Activated CD8-positive, alpha-beta T cell treated with anti-CD3 and anti-CD28 coated beads, Interleukin-2, amount 10 ng/mL, durations not matched to agents 7 days and 5 days (primary cell): Measurements from ENCODE around the gene LRRC28. TPM values are rescaled to one million over a fixed set of nuclear protein-coding genes. Genes with fewer than 3 reads are reported as not detected.

Source experiments
- ATAC-seq: fragments of 150-1000 bp; cut with Tn5 transposase; one replicate; pipeline ENCODE4 v1.10.0; 2021; ENCODE audit warnings: moderate library complexity
- CTCF ChIA-PET: fragments of 350-600 bp; sonication (Branson Sonifier 250); formaldehyde crosslinking; loops from one replicate; lab custom pipeline; 2021; ENCODE audit warnings: antibody characterized with exemption; lab: Charles Lee
- POLR2A ChIA-PET: fragments of 350-600 bp; sonication (Branson Sonifier 250); formaldehyde crosslinking; loops from one replicate; lab custom pipeline; 2021; ENCODE audit warnings: antibody characterized with exemption; lab: Charles Lee
- DNase-seq: peaks from one replicate; pipeline ENCODE4 v3.0.0-alpha.2; 2020
- H3K27ac Mint-ChIP-seq: one replicate; pipeline ENCODE4 v1.8.0; 2021; ENCODE audit warnings: mild to moderate bottlenecking, mixed read lengths
- H3K27me3 Mint-ChIP-seq: one replicate; pipeline ENCODE4 v1.8.0; 2021; ENCODE audit warnings: low read depth, mixed read lengths
- H3K36me3 Mint-ChIP-seq: one replicate; pipeline ENCODE4 v1.8.0; 2021; ENCODE audit warnings: low read depth, mixed read lengths
- H3K4me1 Mint-ChIP-seq: one replicate; pipeline ENCODE4 v1.8.0; 2021; ENCODE audit warnings: low read depth, mixed read lengths
- H3K4me3 Mint-ChIP-seq: one replicate; pipeline ENCODE4 v1.8.0; 2021; ENCODE audit warnings: mild to moderate bottlenecking, mixed read lengths
- H3K9me3 Mint-ChIP-seq: one replicate; pipeline ENCODE4 v1.8.0; 2022; ENCODE audit warnings: mixed read lengths; ENCODE audit not compliant: insufficient read depth
- total RNA-seq, 2 experiments: library from RNA; stranded (reverse); gene quantifications; one replicate each; pipeline ENCODE4 v1.2.3, GENCODE V29; 2021

LRRC28 gene
- total RNA-seq, 2 experiments from 2014 or later, result 18.3 to 19.3 TPM

GRCh38 chr15:99250001-99250400 lies 1.3 kb upstream of the LRRC28 start:
- CTCF ChIA-PET, result no interaction called here
- peaks cover 5% of the 10 kb centered on the region for H3K27me3 Mint-ChIP-seq
- no peak overlapping the region for H3K27ac Mint-ChIP-seq
- peaks cover 6% of the 10 kb centered on the region for H3K36me3 Mint-ChIP-seq
- H3K4me3 Mint-ChIP-seq, result no peak overlapping the region
- DNase-seq (no peak), ATAC-seq (no peak)
- POLR2A ChIA-PET, result no interaction called here
- peaks cover 24% of the 10 kb centered on the region for H3K4me1 Mint-ChIP-seq
- H3K9me3 Mint-ChIP-seq, result no peaks in the 10 kb centered on the region

DNA sequence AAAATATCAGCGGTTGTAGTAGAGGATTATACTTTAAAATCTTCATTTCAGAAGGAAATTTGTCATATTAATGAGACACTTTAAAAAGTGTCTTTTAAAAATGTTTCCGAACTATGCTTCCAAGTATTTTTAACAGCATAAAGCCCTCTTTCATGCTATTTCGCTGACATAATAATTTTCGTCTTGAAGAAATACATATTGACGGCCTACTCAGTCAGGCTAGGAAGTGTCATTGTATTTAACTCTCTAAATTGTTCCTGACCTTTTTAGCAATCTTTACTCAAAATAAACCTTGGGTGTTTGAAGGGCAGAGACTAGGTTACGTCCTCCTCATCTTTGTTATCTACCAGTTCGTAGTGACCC lies 806 bp upstream of the LRRC28 start:
- ChIA-PET POLR2A (interaction anchor here (0.8 to 1.3 kb wide), 3 partner anchors 10 to 317 kb away, joined by 3 to 4 read pairs (median 3); no protein-coding TSS in a partner anchor), CTCF (interaction anchor here (1.0 to 1.9 kb wide), 2 partner anchors 145 to 454 kb away, joined by 3 to 5 read pairs; no protein-coding TSS in a partner anchor)
- Mint-ChIP-seq H3K4me1 (peaks cover 24% of the 10 kb centered on the region), H3K9me3 (no peaks in the 10 kb centered on the region), H3K4me3 (peak overlapping the region; percentile 87), H3K36me3 (peaks cover 6% of the 10 kb centered on the region), H3K27me3 (peaks cover 5% of the 10 kb centered on the region), H3K27ac (peak overlapping the region; percentile 91)
- no peak for DNase-seq
- ATAC-seq, result no peak

- CTCF ChIA-PET, result interaction anchor here (0.8 to 5.1 kb wide), 7 partner anchors 16 to 475 kb away, joined by 3 to 31 read pairs (median 3); no protein-coding TSS in a partner anchor
Observed at GRCh38 chr15:99252326-99252725, 1.0 kb downstream of the LRRC28 start.

DNA sequence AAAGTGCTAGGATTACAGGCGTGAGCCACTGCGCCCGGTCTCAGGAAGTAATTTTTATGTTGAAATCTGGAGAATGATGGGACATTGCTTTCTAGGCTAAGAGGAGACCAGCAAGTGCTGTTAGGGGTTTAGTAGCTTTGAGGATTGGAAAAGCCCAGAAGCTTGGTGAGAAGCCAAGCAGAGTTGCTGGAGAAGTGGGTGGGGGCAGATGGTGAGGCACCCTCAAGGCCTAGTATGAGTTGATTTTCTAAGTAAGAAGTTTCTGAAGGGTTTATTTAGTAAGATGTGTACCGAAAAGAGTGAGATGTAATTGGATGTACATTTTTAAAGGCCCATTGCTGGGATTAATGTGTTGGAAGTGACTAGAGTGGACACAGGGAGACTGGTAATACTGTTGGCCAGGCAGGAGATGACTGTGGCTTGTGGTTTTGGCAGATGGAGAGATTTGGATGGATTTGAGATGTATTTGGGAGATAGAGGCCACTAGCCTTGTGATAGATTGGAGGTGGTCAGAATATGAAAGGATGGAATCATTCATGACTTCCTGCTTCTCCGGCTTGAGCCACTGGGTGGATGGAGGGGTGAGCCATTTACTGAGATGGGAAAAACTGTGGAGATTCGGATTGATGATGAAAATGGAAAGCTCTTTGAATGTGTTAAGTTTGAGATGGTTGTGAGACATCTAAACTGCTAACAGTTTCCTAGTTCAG lies 2.3 kb downstream of the LRRC28 start:
- Mint-ChIP-seq H3K36me3 (peaks cover 19% of the 10 kb centered on the region), H3K4me1 (peaks cover 24% of the 10 kb centered on the region), H3K9me3 (no peaks in the 10 kb centered on the region), H3K27ac (peak overlapping the region; percentile 21), H3K27me3 (no peaks in the 10 kb centered on the region), H3K4me3 (no peak overlapping the region)
- POLR2A ChIA-PET, result interaction anchor here (1.5 kb wide), 1 partner anchor 10 kb away, joined by 3 read pairs; no protein-coding TSS in a partner anchor
- DNase-seq (no peak), ATAC-seq (no peak)
- CTCF ChIA-PET, result interaction anchor here (1.2 to 5.1 kb wide), 6 partner anchors 10 to 451 kb away, joined by 3 to 31 read pairs (median 7); partner anchors contain the start of gene SYNM

More at GRCh38 chr15:99252326-99252725, 1.0 kb downstream of the LRRC28 start:
- ATAC-seq, result no peak
- no peaks in the 10 kb centered on the region for H3K9me3 Mint-ChIP-seq
- no peak for DNase-seq
- POLR2A ChIA-PET, result interaction anchor here (1.5 kb wide), 1 partner anchor 12 kb away, joined by 3 read pairs; no protein-coding TSS in a partner anchor
- H3K4me1 Mint-ChIP-seq, result peaks cover 24% of the 10 kb centered on the region
- peaks cover 9% of the 10 kb centered on the region for H3K36me3 Mint-ChIP-seq
- H3K27ac Mint-ChIP-seq, result peak overlapping the region; percentile 18
- peaks cover 2% of the 10 kb centered on the region for H3K27me3 Mint-ChIP-seq
- peak overlapping the region; percentile 87 for H3K4me3 Mint-ChIP-seq

GRCh38 chr15:99257107-99257750 lies 5.9 kb downstream of the LRRC28 start:
- Mint-ChIP-seq H3K9me3 (no peaks in the 10 kb centered on the region), H3K27me3 (no peaks in the 10 kb centered on the region), H3K36me3 (peaks cover 15% of the 10 kb centered on the region), H3K4me1 (peaks cover 16% of the 10 kb centered on the region), H3K4me3 (no peak overlapping the region), H3K27ac (no peak overlapping the region)
- ATAC-seq, result no peak
- CTCF ChIA-PET, result interaction anchor here (1.2 to 1.9 kb wide), 3 partner anchors 15 to 499 kb away, joined by 3 to 7 read pairs (median 4); no protein-coding TSS in a partner anchor
- POLR2A ChIA-PET, result no interaction called here
- DNase-seq, result no peak

DNA sequence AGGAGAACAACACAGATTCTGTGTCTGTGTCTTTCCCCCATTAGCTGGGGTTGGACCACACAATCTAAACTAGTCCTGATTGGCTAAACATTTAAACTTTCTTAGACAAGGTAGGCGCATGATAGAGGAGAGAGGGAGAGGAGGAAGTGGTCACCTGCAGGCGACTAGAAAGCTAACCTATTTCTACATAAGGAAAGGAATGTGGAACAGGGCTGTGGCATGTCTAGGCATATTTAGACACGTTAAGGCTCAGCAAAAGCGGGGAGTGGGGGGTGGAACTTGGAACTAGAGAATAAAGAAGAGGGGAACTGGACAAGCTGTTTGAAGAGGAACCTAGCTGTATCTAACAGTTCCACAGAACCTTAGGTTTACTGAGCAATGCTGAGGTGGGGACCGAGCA lies 12.8 kb downstream of the LRRC28 start:
- ATAC-seq (peak; percentile 36), DNase-seq (no peak)
- peaks cover 5% of the 10 kb centered on the region for H3K36me3 Mint-ChIP-seq
- POLR2A ChIA-PET, result interaction anchor here (0.6 to 1.2 kb wide), 3 partner anchors 11 to 196 kb away, joined by 3 read pairs; partner anchors contain the start of gene LRRC28
- H3K27me3 Mint-ChIP-seq, result no peaks in the 10 kb centered on the region
- peaks cover 23% of the 10 kb centered on the region for H3K4me1 Mint-ChIP-seq
- no peaks in the 10 kb centered on the region for H3K9me3 Mint-ChIP-seq
- no peak overlapping the region for H3K4me3 Mint-ChIP-seq
- no peak overlapping the region for H3K27ac Mint-ChIP-seq
- CTCF ChIA-PET, result interaction anchor here (1.1 to 3.3 kb wide), 4 partner anchors 9 to 440 kb away, joined by 3 to 33 read pairs (median 13); no protein-coding TSS in a partner anchor

GRCh38 chr15:99265541-99266070 lies 14.3 kb downstream of the LRRC28 start:
- POLR2A ChIA-PET, result no interaction called here

GRCh38 chr15:99267957-99268356 lies 16.7 kb downstream of the LRRC28 start:
- Mint-ChIP-seq H3K4me1 (peaks cover 23% of the 10 kb centered on the region), H3K27ac (no peak overlapping the region), H3K9me3 (no peaks in the 10 kb centered on the region), H3K27me3 (no peaks in the 10 kb centered on the region), H3K4me3 (no peak overlapping the region), H3K36me3 (peaks cover 3% of the 10 kb centered on the region)
- ATAC-seq (no peak), DNase-seq (no peak)
- ChIA-PET CTCF (interaction anchor here (0.8 to 2.1 kb wide), 3 partner anchors 15 to 436 kb away, joined by 3 to 12 read pairs (median 3); no protein-coding TSS in a partner anchor), POLR2A (no interaction called here)

More at GRCh38 chr15:99265541-99266070, 14.3 kb downstream of the LRRC28 start:
- H3K36me3 Mint-ChIP-seq, result peaks cover 5% of the 10 kb centered on the region
- H3K9me3 Mint-ChIP-seq, result no peaks in the 10 kb centered on the region
- CTCF ChIA-PET, result interaction anchor here (3.3 kb wide), 1 partner anchor 11 kb away, joined by 17 read pairs; no protein-coding TSS in a partner anchor
- DNase-seq (no peak), ATAC-seq (no peak)
- H3K27me3 Mint-ChIP-seq, result no peaks in the 10 kb centered on the region
- H3K4me1 Mint-ChIP-seq, result peaks cover 23% of the 10 kb centered on the region
- no peak overlapping the region for H3K4me3 Mint-ChIP-seq
- H3K27ac Mint-ChIP-seq, result no peak overlapping the region

DNA sequence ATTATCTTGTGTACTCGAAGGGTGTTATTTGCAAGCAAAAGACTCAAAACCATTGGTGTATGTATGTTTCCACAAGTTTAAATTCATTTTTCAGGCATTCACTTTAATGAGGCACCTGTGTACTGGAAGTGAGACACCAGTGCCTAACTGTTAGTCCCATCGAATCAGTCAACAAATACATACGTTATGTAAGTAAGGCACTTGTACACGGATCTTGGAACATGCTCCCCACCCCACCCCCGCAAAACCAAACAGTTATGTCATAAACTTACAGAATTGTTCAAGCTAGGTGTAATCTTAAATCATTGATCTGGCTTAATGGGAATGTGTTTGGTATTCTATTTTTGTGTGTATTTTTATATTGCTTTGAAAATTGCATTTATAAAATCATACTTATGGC lies 17.1 kb downstream of the LRRC28 start:
- H3K36me3 Mint-ChIP-seq, result peaks cover 3% of the 10 kb centered on the region
- ATAC-seq (no peak), DNase-seq (no peak)
- H3K27ac Mint-ChIP-seq, result no peak overlapping the region
- no peaks in the 10 kb centered on the region for H3K9me3 Mint-ChIP-seq
- peaks cover 23% of the 10 kb centered on the region for H3K4me1 Mint-ChIP-seq
- no peaks in the 10 kb centered on the region for H3K27me3 Mint-ChIP-seq
- CTCF ChIA-PET, result interaction anchor here (1.4 to 2.1 kb wide), 2 partner anchors 16 to 436 kb away, joined by 3 to 12 read pairs; no protein-coding TSS in a partner anchor
- H3K4me3 Mint-ChIP-seq, result no peak overlapping the region
- POLR2A ChIA-PET, result no interaction called here

- Mint-ChIP-seq H3K4me3 (no peak overlapping the region), H3K36me3 (peaks cover 1% of the 10 kb centered on the region), H3K27ac (no peak overlapping the region), H3K4me1 (peaks cover 6% of the 10 kb centered on the region), H3K27me3 (no peaks in the 10 kb centered on the region), H3K9me3 (no peaks in the 10 kb centered on the region)
- CTCF ChIA-PET, result interaction anchor here (0.8 to 9.0 kb wide), 18 partner anchors 8 to 1733 kb away, joined by 3 to 120 read pairs (median 8); partner anchors contain the start of genes LRRC28 and LYSMD4
- ATAC-seq (no peak), DNase-seq (no peak)
- POLR2A ChIA-PET, result no interaction called here
Observed at GRCh38 chr15:99273801-99274200, 22.5 kb downstream of the LRRC28 start.

- Mint-ChIP-seq H3K36me3 (peaks cover 8% of the 10 kb centered on the region), H3K27ac (no peak overlapping the region), H3K27me3 (no peaks in the 10 kb centered on the region), H3K9me3 (no peaks in the 10 kb centered on the region), H3K4me3 (no peak overlapping the region), H3K4me1 (peaks cover 18% of the 10 kb centered on the region)
- DNase-seq, result no peak
- ChIA-PET CTCF (interaction anchor here (1.2 to 9.0 kb wide), 3 partner anchors 136 to 480 kb away, joined by 3 to 120 read pairs (median 79); no protein-coding TSS in a partner anchor), POLR2A (no interaction called here)
- ATAC-seq, result no peak
Observed at GRCh38 chr15:99275061-99275460, 23.8 kb downstream of the LRRC28 start.
